ENCODE measurements around the gene ESD. TPM values are rescaled to one million over a fixed set of nuclear protein-coding genes. Genes with fewer than 3 reads are reported as not detected.
"Not testable (repeated sequence)": the region's sequence is repeated elsewhere in the genome, so short reads cannot be mapped to it uniquely, and the experiment has no call there.

ESD gene
- total RNA-seq, 3 donors from 2014 or later (not counting 1 experiment from before 2014, with no cell fraction given) = 12.9 to 18.5 (median 14.3) TPM

DNA sequence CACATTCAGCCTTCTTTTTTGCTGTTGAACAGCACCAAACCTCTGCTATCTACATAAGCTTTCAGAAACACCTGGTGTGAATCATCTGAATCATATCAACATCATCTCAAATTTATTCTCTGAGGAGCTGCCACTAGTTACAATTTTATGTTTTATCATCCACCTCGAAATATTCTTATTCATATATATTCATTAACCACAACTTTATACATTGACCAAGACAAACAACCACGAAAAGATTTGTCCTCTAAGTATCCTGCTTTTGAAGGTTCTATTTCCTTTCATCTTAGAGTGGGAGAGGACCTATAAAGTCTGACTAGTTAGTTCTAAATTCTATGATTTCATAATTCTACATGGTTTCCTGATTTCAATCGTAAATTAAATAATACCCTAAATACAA, 18.9 kb downstream of the ESD start:
- WGBS (ENCODE audit: insufficient coverage) = 100% methylated on average over 1 of the region's 3 CpGs
- intact Hi-C loops (cut with micrococcal nuclease) = no loop called here
- Mint-ChIP-seq H3K4me1 (no peaks in the 10 kb centered on the region), H3K36me3 (peaks cover 18% of the 10 kb centered on the region), H3K9me3 (no peaks in the 10 kb centered on the region), H3K27me3 (ENCODE audit: low read depth in 2 of 2) (no peaks in the 10 kb centered on the region), H3K4me3 (no peak overlapping the region), H3K27ac (no peak overlapping the region)
- TF ChIP-seq, protein P1, sequence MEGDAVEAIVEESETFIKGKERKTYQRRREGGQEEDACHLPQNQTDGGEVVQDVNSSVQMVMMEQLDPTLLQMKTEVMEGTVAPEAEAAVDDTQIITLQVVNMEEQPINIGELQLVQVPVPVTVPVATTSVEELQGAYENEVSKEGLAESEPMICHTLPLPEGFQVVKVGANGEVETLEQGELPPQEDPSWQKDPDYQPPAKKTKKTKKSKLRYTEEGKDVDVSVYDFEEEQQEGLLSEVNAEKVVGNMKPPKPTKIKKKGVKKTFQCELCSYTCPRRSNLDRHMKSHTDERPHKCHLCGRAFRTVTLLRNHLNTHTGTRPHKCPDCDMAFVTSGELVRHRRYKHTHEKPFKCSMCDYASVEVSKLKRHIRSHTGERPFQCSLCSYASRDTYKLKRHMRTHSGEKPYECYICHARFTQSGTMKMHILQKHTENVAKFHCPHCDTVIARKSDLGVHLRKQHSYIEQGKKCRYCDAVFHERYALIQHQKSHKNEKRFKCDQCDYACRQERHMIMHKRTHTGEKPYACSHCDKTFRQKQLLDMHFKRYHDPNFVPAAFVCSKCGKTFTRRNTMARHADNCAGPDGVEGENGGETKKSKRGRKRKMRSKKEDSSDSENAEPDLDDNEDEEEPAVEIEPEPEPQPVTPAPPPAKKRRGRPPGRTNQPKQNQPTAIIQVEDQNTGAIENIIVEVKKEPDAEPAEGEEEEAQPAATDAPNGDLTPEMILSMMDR (IDR thresholded peaks at IDR 0.05) = no peak
- Histone ChIP-seq H3K36me3 (ENCODE audit: control insufficient read depth, insufficient read depth, low read length) (peaks cover 73% of the 10 kb centered on the region), H3K4me3 (ENCODE audit: low read length) (no peak overlapping the region), H3K4me1 (ENCODE audit: control insufficient read depth, insufficient read depth, low read length) (no peaks in the 10 kb centered on the region), H3K9me3 (ENCODE audit: control insufficient read depth, insufficient read depth, low read length) (no peaks in the 10 kb centered on the region), H3K27ac (ENCODE audit: low read length) (no peak overlapping the region), H3K27me3 (ENCODE audit: control insufficient read depth, insufficient read depth, low read length) (no peaks in the 10 kb centered on the region)
- ATAC-seq = no peak
- DNase-seq = no peak

DNA sequence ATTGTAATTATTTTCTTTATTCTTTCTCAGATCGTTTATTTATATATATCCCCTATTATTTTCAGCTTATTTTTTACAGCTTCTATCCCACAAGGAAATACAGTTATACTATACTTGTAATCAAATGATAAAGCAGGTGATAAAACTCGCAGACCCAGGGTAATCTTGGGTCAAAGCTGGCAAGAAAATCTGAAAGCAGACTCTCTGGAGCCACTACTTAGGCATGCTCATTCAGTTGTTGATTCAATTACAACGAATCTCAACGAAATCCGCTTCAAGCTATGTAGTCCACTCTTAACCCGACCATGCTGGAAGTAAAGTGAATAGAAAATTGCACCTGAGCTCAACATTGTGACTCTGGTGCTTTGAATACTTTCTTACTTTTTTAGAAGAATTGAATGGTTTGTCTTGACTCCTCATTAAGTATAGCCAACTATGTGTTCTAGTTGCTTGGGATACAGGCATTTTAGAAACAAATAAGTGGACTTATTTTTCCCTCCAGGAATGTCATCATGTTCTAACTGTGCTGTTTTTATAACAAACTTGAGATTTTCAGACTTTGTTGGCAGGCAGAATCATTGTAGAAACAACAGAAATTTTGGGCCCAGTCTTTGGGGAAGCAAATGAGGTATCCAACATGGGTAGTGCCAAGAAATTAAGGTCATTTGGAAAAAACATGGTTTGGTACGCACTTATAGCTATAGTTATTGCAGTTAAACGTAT, 21.4 kb downstream of the ESD start:
- Mint-ChIP-seq H3K4me1 (no peaks in the 10 kb centered on the region), H3K36me3 (peaks cover 11% of the 10 kb centered on the region), H3K27me3 (ENCODE audit: low read depth in 2 of 2) (no peaks in the 10 kb centered on the region), H3K9me3 (no peaks in the 10 kb centered on the region), H3K4me3 (no peak overlapping the region), H3K27ac (no peak overlapping the region)
- DNase-seq (no peak), ATAC-seq (no peak)
- TF ChIP-seq, protein P1 (IDR thresholded peaks at IDR 0.05) = no peak
- H3K27me3 ChIP-seq (ENCODE audit: control insufficient read depth, insufficient read depth, low read length) = no peaks in the 10 kb centered on the region
- H3K4me3 ChIP-seq (ENCODE audit: low read length) = no peak overlapping the region
- H3K27ac ChIP-seq (ENCODE audit: low read length) = no peak overlapping the region
- H3K36me3 ChIP-seq (ENCODE audit: control insufficient read depth, insufficient read depth, low read length) = peaks cover 72% of the 10 kb centered on the region
- 99% methylated on average over 5 of the region's 8 CpGs for WGBS (ENCODE audit: insufficient coverage)
- intact Hi-C loops (cut with micrococcal nuclease) = no loop called here
- no peaks in the 10 kb centered on the region for H3K9me3 ChIP-seq (ENCODE audit: control insufficient read depth, insufficient read depth, low read length)
- no peaks in the 10 kb centered on the region for H3K4me1 ChIP-seq (ENCODE audit: control insufficient read depth, insufficient read depth, low read length)

- TF ChIP-seq, protein P1 (IDR thresholded peaks at IDR 0.05) = no peak
- H3K27me3 Mint-ChIP-seq (ENCODE audit: low read depth in 2 of 2) = no peaks in the 10 kb centered on the region
- 100% methylated on average over 1 of the region's 2 CpGs for WGBS (ENCODE audit: insufficient coverage)
- H3K4me3 Mint-ChIP-seq = no peak overlapping the region
- Histone ChIP-seq H3K27ac (ENCODE audit: low read length) (no peak overlapping the region), H3K27me3 (ENCODE audit: control insufficient read depth, insufficient read depth, low read length) (no peaks in the 10 kb centered on the region), H3K4me1 (ENCODE audit: control insufficient read depth, insufficient read depth, low read length) (no peaks in the 10 kb centered on the region), H3K36me3 (ENCODE audit: control insufficient read depth, insufficient read depth, low read length) (peaks cover 63% of the 10 kb centered on the region), H3K4me3 (ENCODE audit: low read length) (no peak overlapping the region), H3K9me3 (ENCODE audit: control insufficient read depth, insufficient read depth, low read length) (no peaks in the 10 kb centered on the region)
- H3K9me3 Mint-ChIP-seq = no peaks in the 10 kb centered on the region
- no peaks in the 10 kb centered on the region for H3K4me1 Mint-ChIP-seq
- ATAC-seq (no peak), DNase-seq (no peak)
- H3K27ac Mint-ChIP-seq = no peak overlapping the region
- H3K36me3 Mint-ChIP-seq = peaks cover 11% of the 10 kb centered on the region
- intact Hi-C loops (cut with micrococcal nuclease) = no loop called here
These were observed 23.4 kb downstream of the ESD start for GRCh38 chr13:46773541-46773940.

GRCh38 chr13:46771693-46772092, 25.3 kb downstream of the ESD start:
- H3K4me1 ChIP-seq (ENCODE audit: control insufficient read depth, insufficient read depth, low read length) = no peaks in the 10 kb centered on the region
- no peak overlapping the region for H3K27ac ChIP-seq (ENCODE audit: low read length)
- H3K4me3 ChIP-seq (ENCODE audit: low read length) = no peak overlapping the region
- Mint-ChIP-seq H3K4me3 (no peak overlapping the region), H3K4me1 (no peaks in the 10 kb centered on the region), H3K27ac (no peak overlapping the region), H3K9me3 (no peaks in the 10 kb centered on the region), H3K36me3 (no peaks in the 10 kb centered on the region), H3K27me3 (ENCODE audit: low read depth in 2 of 2) (no peaks in the 10 kb centered on the region)
- no peaks in the 10 kb centered on the region for H3K9me3 ChIP-seq (ENCODE audit: control insufficient read depth, insufficient read depth, low read length)
- peaks cover 49% of the 10 kb centered on the region for H3K36me3 ChIP-seq (ENCODE audit: control insufficient read depth, insufficient read depth, low read length)
- TF ChIP-seq, protein P1 (IDR thresholded peaks at IDR 0.05) = no peak
- intact Hi-C loops (cut with micrococcal nuclease) = no loop called here
- no peak for DNase-seq
- H3K27me3 ChIP-seq (ENCODE audit: control insufficient read depth, insufficient read depth, low read length) = no peaks in the 10 kb centered on the region
- ATAC-seq = no peak

- WGBS (ENCODE audit: insufficient coverage) = 100% methylated on average over 3 of the region's 4 CpGs
- not testable (repeated sequence) for H3K27me3 ChIP-seq (ENCODE audit: control insufficient read depth, insufficient read depth, low read length); H3K9me3 ChIP-seq (ENCODE audit: control insufficient read depth, insufficient read depth, low read length); H3K27ac ChIP-seq (ENCODE audit: low read length); H3K4me3 Mint-ChIP-seq; ATAC-seq; DNase-seq; H3K36me3 Mint-ChIP-seq; H3K4me1 ChIP-seq (ENCODE audit: control insufficient read depth, insufficient read depth, low read length); H3K27ac Mint-ChIP-seq; H3K4me1 Mint-ChIP-seq; H3K27me3 Mint-ChIP-seq (ENCODE audit: low read depth in 2 of 2); H3K4me3 ChIP-seq (ENCODE audit: low read length); H3K9me3 Mint-ChIP-seq
- peaks cover 33% of the 10 kb centered on the region for H3K36me3 ChIP-seq (ENCODE audit: control insufficient read depth, insufficient read depth, low read length)
- intact Hi-C loops (cut with micrococcal nuclease) = loop anchor here (10.0 kb wide), 1 partner anchor 1005 kb away; no protein-coding TSS in a partner anchor
These were observed 27.0 kb downstream of the ESD start for GRCh38 chr13:46769925-46770324.
